GOT3 (cell line): ENCODE measurements around the gene ALG14.
"Not testable (repeated sequence)": the region's sequence is repeated elsewhere in the genome, so short reads cannot be mapped to it uniquely, and the experiment has no call there.

Experiments
- DNase-seq: peaks from one replicate; lab custom pipeline; 2025; ENCODE audit warnings: mixed read lengths; lab: John Stamatoyannopoulos, UW

Gene ALG14, protein sequence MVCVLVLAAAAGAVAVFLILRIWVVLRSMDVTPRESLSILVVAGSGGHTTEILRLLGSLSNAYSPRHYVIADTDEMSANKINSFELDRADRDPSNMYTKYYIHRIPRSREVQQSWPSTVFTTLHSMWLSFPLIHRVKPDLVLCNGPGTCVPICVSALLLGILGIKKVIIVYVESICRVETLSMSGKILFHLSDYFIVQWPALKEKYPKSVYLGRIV

DNA sequence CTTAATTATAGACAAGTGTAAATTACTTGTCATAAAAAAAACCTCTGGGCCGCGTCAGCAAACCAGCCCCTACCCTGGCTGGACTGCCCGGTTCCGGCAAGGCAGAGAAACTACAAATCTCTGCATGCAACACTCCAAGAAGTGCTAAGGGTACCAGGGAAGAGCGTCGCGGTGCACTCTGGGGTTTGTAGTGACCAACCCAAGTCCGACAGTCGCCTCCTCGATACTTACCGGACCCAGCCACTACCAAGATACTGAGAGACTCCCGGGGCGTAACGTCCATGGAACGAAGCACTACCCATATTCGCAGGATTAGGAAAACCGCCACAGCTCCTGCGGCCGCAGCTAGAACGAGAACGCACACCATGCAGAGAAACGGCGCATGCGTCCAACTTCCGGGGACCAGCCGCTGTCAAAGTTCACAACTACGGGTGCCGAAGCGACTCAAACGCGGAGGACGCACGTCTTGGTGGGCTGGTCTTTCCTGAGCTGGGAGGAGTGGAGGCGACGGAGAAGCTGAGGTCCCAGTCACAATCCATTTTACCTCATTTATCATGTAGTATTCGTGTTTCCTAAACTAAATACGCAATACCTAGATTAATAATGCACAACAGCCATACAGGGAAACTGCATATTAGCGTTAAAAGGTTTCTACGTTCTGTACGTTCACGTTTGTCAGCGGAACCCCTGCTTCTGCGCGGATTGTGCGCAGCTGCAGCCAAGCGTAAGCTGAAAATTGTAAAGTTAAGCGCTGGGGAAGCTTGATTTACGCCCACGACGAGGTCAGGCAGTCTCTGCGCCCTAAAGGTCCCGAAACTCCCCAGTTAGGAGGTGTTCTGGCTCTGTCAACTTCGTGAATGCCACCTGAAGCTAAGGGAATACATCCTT lies at the start of gene ALG14:
Gene ALG14 (minus strand): TSS at position 420 of the 888 bp plus-strand sequence. CDS start 53 bp downstream, at position 367.
- peak; percentile 47 for DNase-seq

DNA sequence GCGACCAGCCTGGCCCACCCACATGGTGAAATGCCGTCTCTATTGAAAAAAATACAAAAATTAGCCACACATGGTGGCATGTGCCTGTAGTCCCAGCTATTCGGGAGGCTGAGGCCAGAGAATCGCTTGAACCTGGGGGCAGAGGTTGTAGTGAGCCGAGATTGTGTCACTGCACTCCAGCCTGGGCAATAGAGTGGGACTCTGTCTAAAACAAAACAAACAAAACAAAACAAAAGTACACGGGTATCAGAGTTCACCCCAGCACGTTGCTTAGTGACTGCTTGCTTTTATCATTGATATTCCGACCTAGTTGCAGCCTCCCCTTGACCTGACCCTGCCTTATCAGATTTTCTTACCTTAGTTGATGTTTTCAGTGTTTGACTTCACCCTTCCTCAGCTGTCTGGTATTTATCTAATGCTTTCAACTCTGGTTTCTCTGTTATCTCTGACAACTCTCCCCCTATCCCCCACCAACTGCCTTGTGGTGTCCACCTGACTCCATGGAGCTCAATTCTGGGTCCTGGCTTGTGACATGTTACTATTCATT lies 49.5 kb upstream of the ALG14 start:
- no peak for DNase-seq

DNA sequence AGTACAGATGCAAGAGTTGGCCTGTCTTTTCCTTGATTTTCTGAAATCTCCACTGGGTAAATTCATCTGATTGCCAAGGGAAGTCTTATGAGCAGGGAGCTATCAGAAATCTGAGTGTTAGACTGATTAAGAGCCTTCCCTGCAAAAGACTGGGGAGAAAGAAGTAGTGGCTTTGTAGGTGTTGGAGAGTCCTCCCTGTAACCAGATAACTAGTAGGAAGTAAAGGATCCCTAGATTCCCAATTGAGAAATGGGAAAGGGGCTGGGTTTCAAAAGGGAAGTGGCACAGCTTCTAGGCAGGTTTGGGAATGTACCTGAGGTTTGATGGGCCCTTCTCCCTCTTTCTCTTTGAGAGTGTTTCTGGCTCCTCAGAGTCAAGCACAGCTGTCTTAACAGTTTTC lies 46.5 kb upstream of the ALG14 start:
- DNase-seq, result no peak

DNA sequence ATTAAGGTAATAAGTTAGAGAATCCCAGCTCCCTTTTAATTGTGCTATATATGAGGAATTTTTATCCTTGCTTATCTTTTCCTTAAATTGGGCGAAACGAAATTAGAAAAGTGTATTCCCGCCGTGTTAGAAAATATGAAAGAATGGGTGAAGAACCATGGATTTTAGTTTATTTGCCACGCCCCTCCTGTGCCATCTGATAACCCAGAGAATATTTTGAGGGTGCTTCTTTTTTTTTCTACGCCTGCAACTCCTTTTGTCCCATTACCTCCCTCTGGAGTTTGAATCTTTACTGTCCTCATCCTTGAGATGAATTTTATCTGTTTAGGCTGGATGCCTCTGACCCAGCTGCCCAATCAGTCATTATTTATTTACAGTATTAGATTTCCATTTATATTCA lies 46.0 kb upstream of the ALG14 start:
- no peak for DNase-seq

DNA sequence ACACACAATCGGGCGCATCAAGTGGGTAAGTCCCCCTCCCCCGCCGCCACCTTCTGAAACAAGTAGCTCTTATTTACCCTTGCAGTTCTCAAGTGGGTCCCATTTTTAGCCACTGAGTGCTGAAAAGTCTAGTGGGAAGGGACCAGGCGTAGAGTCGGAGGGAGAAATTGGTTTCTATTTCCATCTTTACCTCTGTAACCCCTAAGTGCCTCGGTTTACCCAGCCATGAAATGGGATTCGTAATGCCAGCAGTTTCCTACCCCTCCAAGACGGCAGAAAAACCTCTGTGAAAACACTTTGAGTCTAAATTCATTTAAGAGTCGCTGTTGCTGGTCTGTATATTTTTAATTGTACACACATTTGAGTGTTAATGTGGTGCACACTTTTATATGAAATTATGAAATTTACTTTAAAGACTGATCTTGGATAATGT lies 45.3 kb upstream of the ALG14 start:
- no peak for DNase-seq

DNA sequence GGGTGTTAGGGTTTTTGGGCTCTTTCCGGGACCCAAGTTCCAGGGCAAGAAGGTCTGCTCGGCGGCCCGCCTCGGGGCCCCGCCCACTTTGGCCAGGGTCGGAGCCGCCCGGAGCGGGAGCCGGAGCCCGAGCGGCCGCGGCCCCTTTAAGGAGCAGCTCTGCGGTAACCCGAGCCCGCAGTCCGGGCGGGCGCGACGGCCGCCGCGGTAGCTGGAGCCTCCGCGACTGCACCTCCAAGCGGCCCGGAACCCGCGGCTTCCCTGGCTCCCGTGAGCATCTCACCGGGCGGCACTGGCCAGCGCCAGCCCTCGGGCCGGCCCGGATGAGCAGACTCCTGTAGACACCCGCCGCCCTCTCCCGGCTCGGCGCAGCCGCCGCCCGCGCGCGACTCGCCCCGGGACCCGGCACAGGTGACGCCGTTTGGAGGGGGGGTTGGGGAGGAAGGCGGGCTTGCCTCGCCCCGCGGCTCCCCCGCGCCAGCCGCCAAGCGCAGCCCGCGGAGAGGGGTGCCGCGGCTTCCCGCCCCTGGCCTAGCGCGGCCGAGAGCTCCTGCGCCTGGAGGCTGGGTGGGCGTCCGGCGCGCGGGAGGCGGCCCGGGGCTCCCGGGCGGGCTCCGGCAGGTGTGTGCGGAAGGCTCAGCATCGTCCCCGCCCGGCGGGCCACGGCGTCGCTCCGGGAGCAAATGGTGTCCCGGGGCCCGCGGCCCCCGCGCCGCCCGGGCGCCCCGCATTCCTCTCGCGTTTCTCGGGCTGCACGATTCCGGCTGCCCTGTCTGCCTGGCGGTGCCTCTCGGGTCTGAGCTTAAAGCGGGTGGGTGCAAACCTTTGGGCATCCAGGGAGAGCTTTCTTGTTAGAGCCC lies 44.7 kb upstream of the ALG14 start, which contains the start of gene TLCD4:
Gene TLCD4 (plus strand): TSS at position 149 of the 860 bp plus-strand sequence. CDS start 26,547 bp downstream, outside the sequence.
- no peak for DNase-seq

DNA sequence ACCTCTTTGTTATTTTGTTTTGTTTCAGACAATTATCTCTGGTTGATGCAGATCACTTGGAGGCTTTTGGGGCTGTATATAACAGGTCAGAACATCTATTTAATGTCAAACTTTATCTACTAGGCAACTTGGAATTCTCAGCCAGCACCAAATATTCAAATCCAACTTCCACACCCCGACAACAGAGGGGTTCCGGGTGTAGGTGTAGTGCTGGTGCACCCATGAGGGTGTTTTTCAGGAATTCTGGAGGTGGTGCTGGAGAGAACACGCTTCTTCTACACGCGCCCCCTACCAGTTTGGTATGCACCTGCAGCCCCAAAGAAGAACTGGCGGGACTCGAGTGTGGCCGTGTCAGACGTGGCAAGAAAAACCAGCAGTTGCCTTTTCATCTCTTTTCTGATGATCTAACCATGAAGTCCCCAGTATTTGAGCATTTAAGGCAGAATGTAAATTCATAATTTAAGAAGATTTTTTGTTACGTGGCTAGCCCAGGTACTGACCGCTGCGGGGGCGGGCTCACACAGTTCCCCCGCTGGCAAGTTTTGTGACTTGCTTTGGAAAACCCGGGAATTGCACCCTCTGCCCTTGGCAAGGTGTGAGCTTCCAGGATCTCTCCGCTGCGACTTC lies 43.9 kb upstream of the ALG14 start:
- no peak for DNase-seq

DNA sequence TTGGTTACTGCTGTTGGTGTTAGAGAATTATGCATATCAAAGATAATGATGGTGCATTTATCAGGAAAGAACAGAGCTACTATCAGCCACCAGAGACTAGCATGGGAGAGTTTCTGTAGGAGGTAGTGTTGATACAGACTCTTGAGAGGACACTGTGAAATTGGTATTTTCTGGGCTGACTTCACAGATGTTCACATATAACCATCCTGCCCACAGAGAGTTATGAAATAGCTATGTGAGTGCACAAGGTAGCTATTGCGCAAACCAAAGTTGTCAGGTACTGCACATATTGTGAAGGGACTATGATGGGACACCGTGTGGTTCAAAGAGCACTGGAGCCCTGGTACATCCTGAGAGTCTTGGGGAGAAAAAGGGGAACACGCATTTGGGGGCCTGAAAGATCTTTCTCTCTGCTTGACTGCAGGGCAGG lies 43.0 kb upstream of the ALG14 start:
- no peak for DNase-seq

DNA sequence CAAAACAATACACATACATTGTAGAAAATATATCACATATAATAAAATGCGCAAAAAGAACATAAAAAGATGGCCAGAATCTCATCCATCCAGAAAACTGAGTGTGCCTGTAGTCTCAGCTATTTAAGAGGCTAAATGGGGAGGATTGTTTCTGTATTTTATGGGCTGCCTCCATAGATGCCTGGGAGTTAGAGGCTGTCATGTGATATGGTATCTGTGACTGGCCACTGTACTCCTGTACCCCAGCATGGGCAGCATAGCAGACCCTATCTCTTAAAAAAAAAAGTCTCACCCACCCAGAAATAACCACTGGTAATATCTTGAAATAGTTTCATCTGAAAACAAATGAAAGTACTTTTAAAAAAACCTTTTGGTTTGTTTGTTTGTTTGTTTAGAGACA lies 40.9 kb upstream of the ALG14 start:
- no peak for DNase-seq

DNA sequence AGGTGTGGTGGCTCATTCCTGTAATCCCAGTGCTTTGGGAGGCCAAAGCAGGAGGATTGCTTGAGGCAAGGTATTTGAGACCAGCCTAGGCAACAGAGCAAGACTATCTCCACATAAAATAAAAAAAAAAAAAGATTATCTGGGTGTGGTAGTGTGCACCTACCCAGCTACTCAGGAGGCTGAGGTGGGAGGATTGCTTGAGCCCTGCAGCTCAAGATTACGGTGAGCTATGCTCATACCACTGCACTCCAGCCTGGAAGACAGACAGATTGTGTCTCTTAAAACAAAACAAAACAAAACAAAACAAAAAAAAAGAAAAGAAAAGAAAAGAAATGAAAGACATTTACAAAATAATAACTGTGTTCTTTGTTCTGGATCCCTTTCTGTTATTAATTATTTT lies 38.3 kb upstream of the ALG14 start:
- DNase-seq, result no peak

DNA sequence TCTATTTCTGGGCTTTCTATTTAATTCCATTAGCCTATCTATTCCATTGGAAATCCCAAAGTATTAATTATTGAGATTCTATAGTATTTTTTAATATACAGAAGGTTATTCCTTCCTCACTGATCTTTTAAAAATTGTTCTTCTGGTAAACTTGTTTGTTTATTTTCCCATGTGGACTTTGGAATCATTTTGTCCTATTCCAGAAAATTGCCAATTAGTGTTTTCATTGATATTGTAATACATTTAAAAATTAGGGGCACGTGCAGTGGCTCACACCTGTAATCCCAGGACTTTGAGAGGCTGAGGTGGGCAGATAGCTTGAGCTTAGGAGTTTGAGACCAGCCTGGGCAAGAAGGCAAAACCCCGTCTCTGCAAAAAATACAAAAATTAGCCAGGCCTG lies 36.0 kb upstream of the ALG14 start:
- DNase-seq, result no peak

DNA sequence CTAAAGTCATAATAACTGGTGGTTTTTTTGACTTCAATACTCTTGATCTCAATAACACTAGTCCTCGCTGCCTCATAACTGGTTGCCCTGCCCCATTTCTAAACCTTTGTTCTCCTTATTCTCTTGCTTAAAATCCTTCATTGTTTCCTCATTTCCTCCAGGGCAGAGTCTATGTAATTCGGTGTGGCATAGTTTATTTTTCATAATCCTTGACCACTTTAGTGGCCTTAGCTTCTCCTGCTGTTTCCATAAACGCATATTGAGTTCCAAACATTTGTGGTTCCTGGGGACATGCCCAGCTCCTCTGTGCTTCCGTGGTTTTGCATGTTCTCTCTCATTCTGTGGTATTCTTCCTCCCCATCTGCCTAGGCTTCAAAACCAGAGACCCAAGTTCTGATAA lies 25.4 kb upstream of the ALG14 start:
- no peak for DNase-seq

DNA sequence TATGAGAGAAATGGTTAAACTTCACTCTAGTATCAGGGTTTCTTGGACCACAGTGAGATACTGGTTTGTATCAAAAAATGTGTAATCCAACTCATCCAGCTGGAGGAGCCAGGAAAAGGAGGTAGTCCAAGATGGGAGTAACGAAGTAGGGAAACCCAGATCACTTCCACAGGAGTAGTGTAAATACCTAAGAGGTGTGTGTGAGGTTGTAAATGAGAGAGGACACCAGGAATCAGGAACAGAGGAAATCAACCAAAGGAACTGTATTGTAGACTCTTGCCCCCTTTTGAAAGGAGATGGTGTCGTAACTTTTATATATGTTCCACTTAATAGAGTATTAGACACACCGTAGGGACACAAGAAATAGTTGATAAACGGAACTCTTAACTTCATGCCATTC lies 24.7 kb upstream of the ALG14 start:
- DNase-seq, result no peak

DNA sequence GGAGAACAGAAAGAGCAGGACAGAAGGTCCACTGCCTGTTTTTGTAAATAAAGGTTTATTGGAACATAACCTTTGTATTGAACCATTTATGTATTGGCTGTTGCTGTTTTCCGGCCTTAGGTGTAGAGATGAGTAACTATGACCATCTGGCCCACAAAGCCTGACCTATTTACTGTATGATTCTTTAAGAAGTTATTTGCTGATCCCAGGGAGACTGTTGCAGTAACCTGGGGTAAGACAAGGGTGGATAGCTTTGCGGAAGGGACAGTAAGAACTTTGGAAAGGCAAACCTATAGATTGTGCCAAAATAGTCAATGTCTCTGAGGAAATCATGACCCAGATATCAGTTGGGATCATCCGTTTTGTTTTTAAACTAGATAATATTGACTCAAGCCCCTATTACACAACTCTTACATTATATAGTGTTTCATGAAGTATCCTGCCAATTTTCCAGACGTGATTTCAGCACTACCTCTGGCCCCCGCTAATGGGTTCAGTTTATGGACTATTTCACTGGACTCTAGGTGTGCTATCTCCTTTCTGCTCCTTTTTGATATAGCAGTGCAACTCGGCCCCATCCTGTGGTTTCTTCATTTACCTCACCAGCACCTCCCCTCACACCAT lies 23.6 kb upstream of the ALG14 start:
- no peak for DNase-seq

DNA sequence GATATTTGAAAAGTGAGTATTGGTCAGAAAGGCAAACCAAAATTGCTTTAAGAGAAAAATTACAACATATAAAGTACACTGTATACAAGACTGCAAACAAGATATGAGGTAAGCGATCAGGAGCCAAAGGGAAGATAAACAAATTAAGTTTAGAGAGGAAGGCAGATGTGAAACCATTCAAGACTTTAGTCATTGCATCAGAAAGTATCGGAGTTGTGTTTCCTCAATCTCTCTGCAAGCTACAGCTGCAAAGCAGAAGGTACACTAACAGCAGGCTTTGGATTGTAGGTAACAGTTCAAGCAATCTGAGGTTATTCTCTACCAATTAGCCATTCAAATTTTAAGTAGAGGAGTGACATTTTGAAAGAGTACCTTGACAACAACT lies 23.1 kb upstream of the ALG14 start:
- no peak for DNase-seq

DNA sequence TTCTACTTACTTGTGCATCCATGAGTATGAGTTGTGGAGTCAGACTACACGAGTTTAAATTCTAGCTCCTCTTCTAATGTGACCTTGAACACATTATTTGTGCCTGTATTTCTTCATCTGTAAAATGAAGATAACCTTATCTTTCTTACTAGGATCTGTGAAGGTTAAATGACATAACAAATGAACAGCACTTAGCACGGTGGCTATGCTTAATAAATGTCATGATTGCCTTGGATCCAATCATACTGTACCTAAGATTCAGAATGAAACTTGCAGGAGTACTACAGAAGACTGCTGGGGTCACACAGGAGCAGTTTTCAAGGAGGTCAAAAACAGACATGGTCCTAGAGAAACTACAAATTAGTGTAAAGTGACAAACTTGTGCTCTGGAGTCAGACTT lies 22.2 kb upstream of the ALG14 start:
- no peak for DNase-seq

DNA sequence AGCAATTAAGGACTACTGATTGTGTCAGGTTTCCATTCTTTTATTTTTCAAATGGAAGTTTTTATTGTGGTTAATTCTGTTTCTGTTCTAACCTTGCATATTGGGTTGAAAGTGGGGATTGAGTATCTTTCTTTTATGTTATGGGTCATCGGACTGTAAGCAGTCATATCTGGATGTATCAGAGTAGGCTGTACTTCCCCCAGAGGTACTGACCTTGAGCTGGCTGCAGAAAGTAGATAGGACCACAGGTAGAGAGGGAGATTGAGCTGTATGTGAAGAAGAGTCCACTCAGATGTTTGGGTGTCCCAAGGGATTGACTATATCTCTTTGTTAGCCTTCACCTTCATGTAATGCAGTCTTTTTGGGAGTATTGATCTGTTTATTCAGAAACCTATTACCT lies 20.5 kb upstream of the ALG14 start:
- DNase-seq, result no peak

DNA sequence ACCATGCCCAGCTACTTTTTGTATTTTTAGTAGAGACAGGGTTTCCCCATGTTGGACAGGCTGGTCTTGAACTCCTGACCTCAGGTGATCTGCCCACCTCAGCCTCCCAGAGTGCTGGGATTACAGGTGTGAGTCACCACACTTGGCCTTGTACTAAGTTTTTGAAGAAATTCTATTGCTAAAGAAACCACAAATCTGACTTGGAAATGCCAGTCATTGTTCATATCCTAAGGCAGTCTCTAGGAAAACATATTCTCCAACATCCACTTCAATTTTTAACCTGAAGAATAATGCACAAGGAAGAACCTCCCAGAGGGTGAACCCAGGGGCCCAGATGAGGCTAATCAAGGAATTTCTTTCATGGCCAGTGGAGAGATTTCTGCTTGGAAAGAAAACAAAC lies 20.1 kb upstream of the ALG14 start:
- not testable (repeated sequence) for DNase-seq

DNA sequence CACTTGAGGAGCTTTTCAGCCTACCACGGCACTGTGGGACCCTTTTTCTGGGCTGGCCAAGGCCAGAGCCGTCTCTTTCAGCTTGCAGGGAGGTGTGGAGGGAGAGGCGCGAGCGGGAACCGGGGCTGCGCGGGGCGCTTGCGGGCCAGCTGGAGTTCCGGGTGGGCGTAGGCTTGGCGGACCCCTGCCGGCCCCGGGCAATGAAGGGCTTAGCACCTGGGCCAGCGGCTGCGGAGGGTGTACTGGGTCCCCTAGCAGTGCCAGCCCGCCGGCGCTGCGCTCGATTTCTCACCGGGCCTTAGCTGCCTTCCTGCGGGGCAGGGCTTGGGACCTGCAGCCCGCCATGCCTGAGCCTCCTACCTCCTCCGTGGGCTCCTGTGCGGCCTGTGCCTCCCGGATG lies 18.5 kb upstream of the ALG14 start:
- not testable (repeated sequence) for DNase-seq

DNA sequence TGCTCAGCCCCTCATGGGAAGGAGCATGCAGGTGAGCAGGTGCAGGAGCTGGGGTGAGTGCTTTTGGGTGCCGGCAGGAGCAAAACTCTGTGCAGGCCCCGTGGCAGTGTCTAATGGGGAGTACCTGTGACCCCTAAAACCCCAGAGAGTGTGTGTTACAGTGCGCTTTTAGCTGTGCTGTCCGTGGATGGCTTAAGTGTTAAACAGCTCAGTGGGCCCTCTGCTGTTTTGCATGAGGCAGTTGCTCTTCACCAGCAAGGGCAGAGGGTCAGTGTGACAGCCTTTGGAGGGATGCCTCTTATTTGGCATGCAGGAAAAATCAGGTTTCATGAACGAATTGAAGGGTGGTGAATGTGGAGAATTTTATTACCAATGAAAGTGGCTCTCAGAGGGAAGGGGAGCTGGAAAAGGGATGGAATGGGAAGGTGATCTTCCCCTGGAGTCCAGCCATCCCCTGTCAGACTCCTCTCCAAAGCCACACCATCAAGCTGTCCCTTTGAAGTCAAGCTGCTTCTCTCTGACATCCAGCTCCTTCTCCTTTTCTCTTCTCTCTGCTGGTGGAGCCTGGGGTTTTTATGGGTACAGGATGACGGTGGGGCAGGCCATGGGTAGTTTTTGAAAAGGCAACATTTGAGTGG lies 17.0 kb upstream of the ALG14 start:
- DNase-seq, result no peak

DNA sequence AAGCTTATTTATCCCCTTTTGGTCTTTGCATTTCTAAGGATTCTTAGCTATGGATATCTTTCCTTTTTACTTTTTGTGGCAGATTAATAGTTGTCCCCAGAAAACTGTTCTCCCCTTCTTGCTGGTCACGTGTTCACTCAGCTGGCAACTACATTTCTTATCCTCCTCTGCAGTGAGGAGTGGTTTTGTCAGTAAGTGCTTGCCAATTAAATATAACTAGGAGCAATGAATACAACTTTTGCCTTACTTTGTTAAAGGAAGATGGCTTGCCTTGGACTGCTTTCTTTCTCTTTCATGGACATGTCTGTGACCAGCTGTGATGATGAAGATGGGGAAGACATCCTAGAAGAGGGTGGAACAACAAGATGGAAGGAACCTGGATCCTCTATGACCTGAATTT lies 15.6 kb upstream of the ALG14 start:
- no peak for DNase-seq
